Measurements from ENCODE around the gene ADI1. TPM values are rescaled to one million over a fixed set of nuclear protein-coding genes. Genes with fewer than 3 reads are reported as not detected.
A peak's percentile ranks its signal among the peaks of the same experiment; 100 is the strongest.

The ADI1 gene
- total RNA-seq, 1 donor from 2014 or later: 63.6 TPM

DNA sequence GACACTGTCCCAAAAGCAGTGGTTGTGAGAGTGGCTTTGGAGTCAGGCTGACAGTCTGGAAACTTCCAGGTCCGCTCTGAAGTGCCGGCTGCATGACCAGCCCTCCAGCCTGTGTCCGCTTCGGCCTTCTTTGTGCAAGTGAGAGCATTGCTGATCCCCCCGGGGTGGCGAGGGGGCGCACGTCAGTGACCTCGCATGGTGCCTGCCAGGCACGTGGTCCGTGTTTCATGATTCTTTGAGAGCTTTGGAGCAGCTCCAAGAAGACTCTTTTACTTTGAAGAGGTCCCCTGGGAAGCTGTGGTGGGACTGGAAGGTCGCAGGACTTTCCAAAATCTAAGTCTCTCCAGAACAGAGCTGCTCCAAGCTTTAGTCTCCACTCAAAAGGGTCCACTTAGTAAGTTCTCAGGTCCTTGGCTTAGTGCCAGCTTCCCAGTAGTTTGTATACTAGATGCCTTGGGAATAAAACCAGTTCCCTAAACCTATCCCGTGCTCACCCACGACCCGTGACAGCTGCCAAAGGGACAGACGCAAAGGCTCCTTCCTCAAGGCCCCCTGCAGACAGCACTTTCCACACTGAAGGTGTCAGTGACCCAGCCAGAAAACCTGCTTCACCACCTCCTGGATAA lies 68.8 kb downstream of the ADI1 start:
- peak; percentile 60 for DNase-seq (ENCODE audit: low spot score)

DNA sequence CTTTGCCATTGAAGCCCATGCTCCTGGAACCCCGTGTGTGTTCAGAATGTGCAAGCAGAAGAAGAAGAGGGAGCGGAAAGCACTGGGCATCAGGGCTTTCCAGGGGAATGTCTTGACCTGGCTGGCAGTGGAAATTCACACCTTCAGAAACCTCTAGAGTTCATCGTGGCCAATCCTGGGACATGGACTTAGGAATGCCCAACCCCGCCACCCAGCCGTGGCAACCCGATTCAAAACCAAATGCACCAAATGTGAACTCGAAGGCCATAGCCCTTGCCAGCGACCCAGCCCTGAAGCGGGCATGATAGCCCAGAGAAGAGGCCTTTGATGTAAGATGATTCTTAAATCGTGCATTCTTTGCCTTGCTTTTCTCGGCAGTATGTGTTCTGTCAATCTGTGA lies 69.4 kb downstream of the ADI1 start:
- peak; percentile 49 for DNase-seq (ENCODE audit: low spot score)

DNA sequence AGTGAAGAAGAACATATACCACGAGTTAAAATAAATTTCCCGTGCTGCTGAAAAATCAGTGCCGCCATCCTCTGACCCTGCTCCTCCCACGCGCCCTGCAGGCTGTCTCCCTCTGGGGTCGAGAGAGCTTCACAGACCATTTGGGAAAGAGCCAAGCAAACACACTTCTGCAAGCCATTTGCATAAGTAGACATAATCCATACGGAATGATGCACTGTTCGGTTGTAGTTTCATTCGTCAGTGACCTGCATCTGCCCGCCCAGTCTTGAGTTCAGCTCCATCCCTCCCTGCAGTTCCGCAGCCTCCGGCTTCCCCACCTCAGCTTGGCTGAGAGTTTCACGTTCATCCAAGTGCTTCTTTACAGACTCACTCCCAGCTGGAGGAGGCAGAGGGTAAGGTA lies 70.2 kb downstream of the ADI1 start:
- DNase-seq (ENCODE audit: low spot score): no peak

DNA sequence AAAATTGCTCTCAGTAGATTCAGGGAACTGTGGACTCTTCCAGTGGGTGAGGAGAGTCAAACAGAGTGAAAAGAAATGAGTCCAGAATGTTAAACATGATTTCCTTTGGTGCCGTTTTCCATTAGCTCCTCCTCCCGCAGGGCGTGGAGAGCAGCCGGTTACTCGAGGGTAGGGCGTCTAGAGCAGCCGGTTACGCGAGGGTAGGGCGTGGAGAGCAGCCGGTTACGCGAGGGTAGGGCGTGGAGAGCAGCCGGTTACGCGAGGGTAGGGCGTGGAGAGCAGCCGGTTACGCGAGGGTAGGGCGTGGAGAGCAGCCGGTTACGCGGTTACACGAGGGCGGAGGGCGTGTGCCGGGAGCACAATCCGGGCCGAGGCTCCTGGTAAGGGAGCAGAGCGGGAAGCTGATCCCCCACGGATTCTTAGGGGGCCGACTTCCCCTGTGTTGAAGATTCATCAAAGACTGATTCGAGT lies 70.9 kb downstream of the ADI1 start:
- DNase-seq (ENCODE audit: low spot score): peak; percentile 86

DNA sequence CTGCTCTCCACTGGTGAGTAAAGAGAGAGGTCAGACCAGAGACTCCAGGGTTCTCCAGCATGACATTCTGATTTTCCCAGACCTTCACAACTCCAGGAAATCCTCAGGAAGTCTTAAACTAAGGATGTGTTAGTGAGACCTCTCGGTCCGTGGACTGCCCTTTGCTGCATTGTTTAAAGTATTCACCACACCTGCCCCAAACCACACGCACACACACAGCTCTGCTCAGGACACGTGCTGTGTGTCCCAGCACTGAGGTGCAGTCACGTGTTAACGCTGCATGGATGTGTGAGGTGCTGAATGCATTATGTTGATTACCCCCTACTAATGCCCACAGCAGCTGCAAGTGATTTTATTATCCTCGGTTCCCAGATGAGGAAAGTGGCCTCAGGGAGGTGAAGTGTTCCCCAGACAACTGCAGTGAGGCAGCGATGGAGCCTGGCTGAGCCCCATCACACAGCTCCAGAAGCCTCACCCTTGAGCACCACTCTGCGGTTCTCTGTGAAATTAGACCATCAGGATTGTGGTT lies 71.5 kb downstream of the ADI1 start:
- peak; percentile 62 for DNase-seq (ENCODE audit: low spot score)

Other genes with a start within 250 kb of the ADI1 start
- gene EIPR1, start 141.7 kb downstream of the ADI1 start, total RNA-seq: 16.3 TPM
- 78.9 TPM for gene TRAPPC12, start 139.8 kb downstream of the ADI1 start, total RNA-seq
- 27.1 TPM for gene RNASEH1, start 38.8 kb upstream of the ADI1 start, total RNA-seq
- gene RPS7, start 55.7 kb upstream of the ADI1 start, total RNA-seq: 1,225 TPM
- gene COLEC11, start 75.6 kb upstream of the ADI1 start, total RNA-seq: 5.5 TPM
- not detected for gene ALLC, start 138.7 kb upstream of the ADI1 start, total RNA-seq
- gene DCDC2C, start 184.0 kb upstream of the ADI1 start, total RNA-seq: not detected

Measured in mesenteric fat pad (tissue), 1 donor.